SU-DHL-6 (cell line): ENCODE measurements around the gene HDAC3.

Experiments used
- EZH2phosphoT487 ChIP-seq: fragments of 200-600 bp; sonication (generic), shearing (Covaris generic); conservative IDR thresholded peaks from 2 replicates; pipeline ENCODE4 v1.6.1; 2018; ENCODE audit warnings: mild to moderate bottlenecking, antibody characterized with exemption, low read length, moderate library complexity, mixed read lengths
- TF ChIP-seq, protein P1 (sequence below): fragments of 200-600 bp; sonication (generic); IDR thresholded peaks from one replicate; pipeline ENCODE4 v1.5.1; 2017; ENCODE audit warnings: antibody characterized with exemption, mild to moderate bottlenecking, low read length, moderate library complexity; ENCODE audit not compliant: insufficient read depth, poor library complexity, severe bottlenecking

- TF ChIP-seq, protein P1, sequence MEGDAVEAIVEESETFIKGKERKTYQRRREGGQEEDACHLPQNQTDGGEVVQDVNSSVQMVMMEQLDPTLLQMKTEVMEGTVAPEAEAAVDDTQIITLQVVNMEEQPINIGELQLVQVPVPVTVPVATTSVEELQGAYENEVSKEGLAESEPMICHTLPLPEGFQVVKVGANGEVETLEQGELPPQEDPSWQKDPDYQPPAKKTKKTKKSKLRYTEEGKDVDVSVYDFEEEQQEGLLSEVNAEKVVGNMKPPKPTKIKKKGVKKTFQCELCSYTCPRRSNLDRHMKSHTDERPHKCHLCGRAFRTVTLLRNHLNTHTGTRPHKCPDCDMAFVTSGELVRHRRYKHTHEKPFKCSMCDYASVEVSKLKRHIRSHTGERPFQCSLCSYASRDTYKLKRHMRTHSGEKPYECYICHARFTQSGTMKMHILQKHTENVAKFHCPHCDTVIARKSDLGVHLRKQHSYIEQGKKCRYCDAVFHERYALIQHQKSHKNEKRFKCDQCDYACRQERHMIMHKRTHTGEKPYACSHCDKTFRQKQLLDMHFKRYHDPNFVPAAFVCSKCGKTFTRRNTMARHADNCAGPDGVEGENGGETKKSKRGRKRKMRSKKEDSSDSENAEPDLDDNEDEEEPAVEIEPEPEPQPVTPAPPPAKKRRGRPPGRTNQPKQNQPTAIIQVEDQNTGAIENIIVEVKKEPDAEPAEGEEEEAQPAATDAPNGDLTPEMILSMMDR = no peak
- no peak for TF ChIP-seq EZH2phosphoT487
Observed at GRCh38 chr5:141596867-141597266, 39.8 kb downstream of the HDAC3 start.
